ENCODE data around the gene DLL1. TPM values are rescaled to one million over a fixed set of nuclear protein-coding genes. Genes with fewer than 3 reads are reported as not detected.
A peak's percentile ranks its signal among the peaks of the same experiment; 100 is the strongest.

Gene DLL1
- total RNA-seq, 4 donors from 2014 or later, result 3.3 to 7.9 (median 6.6) TPM

DNA sequence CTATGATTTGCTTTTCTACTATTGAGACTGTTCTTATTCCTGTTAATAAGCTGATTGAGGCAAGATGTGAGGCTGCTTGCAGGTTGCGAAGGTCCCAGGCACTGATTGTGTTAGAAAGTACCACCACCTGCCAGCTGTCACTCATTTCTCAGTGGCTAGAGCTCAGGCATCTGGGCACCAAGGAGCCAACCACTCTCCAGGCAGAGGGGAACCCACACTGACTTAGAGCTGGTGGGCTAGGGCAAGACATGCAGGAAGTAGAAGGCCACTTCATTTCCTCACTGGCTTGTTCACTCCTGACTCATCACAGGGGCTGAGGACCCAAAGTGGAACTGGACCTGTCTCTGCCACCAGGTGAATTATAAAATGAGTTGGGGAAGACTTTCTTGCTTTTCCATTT is 7.8 kb upstream of the DLL1 start:
- no peak for DNase-seq (ENCODE audit: low spot score in 2 of 2)
- H3K27me3 ChIP-seq, result peaks cover 6 to 63% of the 10 kb centered on the region in 2 donors

DNA sequence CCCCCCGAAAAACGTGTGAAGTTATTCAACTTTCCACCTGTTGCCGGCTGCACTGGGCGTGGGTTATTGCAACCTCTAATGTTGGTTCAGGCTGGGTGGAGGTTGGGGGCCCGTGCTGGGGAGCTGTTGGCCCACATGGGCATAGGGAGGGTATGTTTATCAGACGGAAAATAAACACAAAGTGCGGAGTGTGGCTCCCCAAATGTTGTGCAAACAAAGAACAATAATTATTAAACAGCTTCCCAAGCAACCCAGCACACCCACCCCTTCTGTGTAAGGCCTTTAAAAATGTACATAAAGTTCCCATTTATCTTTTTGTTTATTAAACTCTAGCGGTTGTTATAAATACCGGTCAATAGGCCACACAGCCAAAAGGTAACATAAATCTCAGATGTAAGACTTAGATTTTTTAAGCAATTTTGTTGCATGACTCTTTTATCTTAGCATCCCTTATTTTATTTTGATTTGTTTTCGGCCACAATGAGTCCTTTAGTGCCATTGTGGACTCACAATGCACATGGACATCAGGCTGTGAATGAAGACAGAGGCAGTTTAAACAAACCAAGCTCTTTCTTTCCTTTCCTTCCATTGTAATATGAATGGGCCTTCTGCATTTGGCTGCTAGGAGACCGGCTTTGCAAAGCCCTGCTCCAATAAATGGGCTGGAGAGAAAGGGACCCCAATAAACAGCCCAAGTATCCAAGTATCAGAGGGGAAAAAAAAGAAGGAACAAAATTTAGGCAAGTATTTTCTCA is 6.9 kb upstream of the DLL1 start:
- TF ChIP-seq POLR2A (IDR thresholded peaks at IDR 0.05), result no peak
- TF ChIP-seq EP300 (IDR thresholded peaks at IDR 0.05), result no peak
- TF ChIP-seq, protein P1, sequence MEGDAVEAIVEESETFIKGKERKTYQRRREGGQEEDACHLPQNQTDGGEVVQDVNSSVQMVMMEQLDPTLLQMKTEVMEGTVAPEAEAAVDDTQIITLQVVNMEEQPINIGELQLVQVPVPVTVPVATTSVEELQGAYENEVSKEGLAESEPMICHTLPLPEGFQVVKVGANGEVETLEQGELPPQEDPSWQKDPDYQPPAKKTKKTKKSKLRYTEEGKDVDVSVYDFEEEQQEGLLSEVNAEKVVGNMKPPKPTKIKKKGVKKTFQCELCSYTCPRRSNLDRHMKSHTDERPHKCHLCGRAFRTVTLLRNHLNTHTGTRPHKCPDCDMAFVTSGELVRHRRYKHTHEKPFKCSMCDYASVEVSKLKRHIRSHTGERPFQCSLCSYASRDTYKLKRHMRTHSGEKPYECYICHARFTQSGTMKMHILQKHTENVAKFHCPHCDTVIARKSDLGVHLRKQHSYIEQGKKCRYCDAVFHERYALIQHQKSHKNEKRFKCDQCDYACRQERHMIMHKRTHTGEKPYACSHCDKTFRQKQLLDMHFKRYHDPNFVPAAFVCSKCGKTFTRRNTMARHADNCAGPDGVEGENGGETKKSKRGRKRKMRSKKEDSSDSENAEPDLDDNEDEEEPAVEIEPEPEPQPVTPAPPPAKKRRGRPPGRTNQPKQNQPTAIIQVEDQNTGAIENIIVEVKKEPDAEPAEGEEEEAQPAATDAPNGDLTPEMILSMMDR (IDR thresholded peaks at IDR 0.05), result no peak
- H3K27ac ChIP-seq, result no peak overlapping the region
- DNase-seq (ENCODE audit: low spot score in 2 of 2), result no peak
- H3K27me3 ChIP-seq, result peaks cover 6 to 72% of the 10 kb centered on the region in 2 donors
- no peaks in the 10 kb centered on the region for H3K36me3 ChIP-seq
- peaks cover 0 to 42% (median 25%) of the 10 kb centered on the region in 4 donors for H3K4me1 ChIP-seq
- H3K4me3 ChIP-seq, result no peak overlapping the region
- no peaks in the 10 kb centered on the region for H3K9me3 ChIP-seq
- 43 to 51% methylated on average over 11 of the region's 11 CpGs for WGBS, 2 donors

More for the DNA sequence above, 7.8 kb upstream of the DLL1 start:
- WGBS, 2 donors, result 100% methylated on average over 1 of the region's 1 CpG
- Histone ChIP-seq H3K4me3 (no peak overlapping the region), H3K4me1 (peaks cover 0 to 33% (median 22%) of the 10 kb centered on the region in 4 donors), H3K27ac (no peak overlapping the region), H3K36me3 (no peaks in the 10 kb centered on the region), H3K9me3 (no peaks in the 10 kb centered on the region)
- TF ChIP-seq POLR2A (IDR thresholded peaks at IDR 0.05) (no peak), EP300 (IDR thresholded peaks at IDR 0.05) (no peak)
- TF ChIP-seq, protein P1 (IDR thresholded peaks at IDR 0.05), result no peak

DNA sequence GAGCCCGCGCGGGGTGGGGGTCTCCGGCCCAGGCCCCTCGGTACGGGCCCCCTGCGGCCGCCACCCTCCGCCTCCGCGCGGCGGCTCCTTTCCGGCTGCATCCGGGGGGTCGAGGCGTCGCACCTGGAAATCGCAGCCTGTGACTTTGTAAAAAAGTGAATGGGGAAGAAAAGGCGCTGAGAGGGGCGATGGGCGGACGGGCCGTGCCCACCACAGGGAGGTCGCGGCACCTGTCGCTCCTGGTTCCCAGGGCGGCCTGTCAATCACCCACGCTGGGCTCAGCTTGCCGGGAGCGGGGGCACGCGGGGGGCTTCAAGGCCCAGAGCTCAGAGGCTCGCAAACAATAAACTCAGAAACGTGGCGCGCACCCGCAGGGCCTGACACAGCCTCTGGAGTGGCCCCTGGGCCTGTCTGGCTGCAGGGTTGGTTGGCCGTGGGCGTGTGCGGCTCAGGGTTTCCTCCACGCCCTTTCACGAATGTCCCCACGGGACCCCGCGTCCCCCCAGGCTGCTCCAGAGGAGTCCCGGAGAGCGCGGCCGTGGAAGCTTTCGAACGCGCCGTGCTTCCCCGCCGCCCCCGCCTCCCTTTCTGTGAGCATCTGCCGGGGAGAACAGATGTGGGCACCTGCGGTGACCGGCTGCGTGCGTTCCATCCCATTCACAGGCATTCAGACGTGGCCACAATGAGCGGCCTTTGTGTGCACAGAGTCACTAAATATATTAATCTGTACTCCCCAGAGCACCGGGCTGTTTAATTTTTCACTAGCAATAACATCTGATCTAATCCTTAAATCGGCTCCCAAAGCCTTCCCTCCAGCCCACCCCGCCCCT is 6.1 kb upstream of the DLL1 start:
- H3K4me3 ChIP-seq, result peak overlapping the region in 1 of 4 donors; percentile 52
- H3K27ac ChIP-seq, result no peak overlapping the region
- TF ChIP-seq, protein P1 (IDR thresholded peaks at IDR 0.05), result no peak
- TF ChIP-seq POLR2A (IDR thresholded peaks at IDR 0.05) (no peak), EP300 (IDR thresholded peaks at IDR 0.05) (no peak)
- no peaks in the 10 kb centered on the region for H3K9me3 ChIP-seq
- H3K4me1 ChIP-seq, result peaks cover 0 to 50% (median 33%) of the 10 kb centered on the region in 4 donors
- no peak for DNase-seq (ENCODE audit: low spot score in 2 of 2)
- WGBS, 2 donors, result 12 to 15% methylated on average over 48 to 66 of the region's 67 CpGs
- no peaks in the 10 kb centered on the region for H3K36me3 ChIP-seq
- peaks cover 6 to 80% of the 10 kb centered on the region in 2 donors for H3K27me3 ChIP-seq

DNA sequence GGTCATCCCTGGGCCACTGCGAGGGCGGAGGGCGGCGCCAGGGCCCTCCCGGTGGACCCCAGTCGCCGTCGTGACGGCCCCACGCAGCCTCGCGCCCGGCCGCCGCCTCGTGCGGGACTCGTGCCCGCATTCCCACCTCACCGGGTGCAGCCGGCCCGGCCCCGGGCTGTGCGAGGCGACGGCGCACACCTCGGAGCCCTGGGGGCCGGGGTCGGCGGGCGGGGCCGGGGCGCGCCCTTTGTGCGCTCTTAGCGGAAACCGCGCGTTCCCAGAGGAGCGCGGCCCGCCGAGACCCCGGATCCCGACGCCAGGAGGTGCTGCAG is 5.5 kb upstream of the DLL1 start:
- H3K36me3 ChIP-seq, result no peaks in the 10 kb centered on the region
- TF ChIP-seq EP300 (IDR thresholded peaks at IDR 0.05) (no peak), POLR2A (IDR thresholded peaks at IDR 0.05) (no peak)
- TF ChIP-seq, protein P1 (IDR thresholded peaks at IDR 0.05), result no peak
- no peaks in the 10 kb centered on the region for H3K9me3 ChIP-seq
- H3K27ac ChIP-seq, result no peak overlapping the region
- peaks cover 0 to 56% (median 39%) of the 10 kb centered on the region in 4 donors for H3K4me1 ChIP-seq
- H3K27me3 ChIP-seq, result peaks cover 6 to 86% of the 10 kb centered on the region in 2 donors
- WGBS, 2 donors, result 3 to 4% methylated on average over 17 to 21 of the region's 47 CpGs
- no peak for DNase-seq (ENCODE audit: low spot score in 2 of 2)
- H3K4me3 ChIP-seq, result peak overlapping the region in 2 of 4 donors; percentile 46 to 52
